Nephron (organoid): ENCODE data around the gene MAML3.

ENCODE experiments used
- H3K27ac Mint-ChIP-seq, 3 experiments: 2 replicates each; pipeline ENCODE4 v1.8.0; 2020; ENCODE audit warnings: mixed read lengths in 3 of 3, mild to moderate bottlenecking in 2 of 3, moderate library complexity in 1 of 3
- H3K27me3 Mint-ChIP-seq: 2 replicates; pipeline ENCODE4 v1.8.0; 2021; ENCODE audit warnings: low read depth, mild to moderate bottlenecking, moderate library complexity, mixed read lengths
- H3K36me3 Mint-ChIP-seq: 2 replicates; pipeline ENCODE4 v1.8.0; 2020; ENCODE audit warnings: low read depth, mixed read lengths
- H3K4me1 Mint-ChIP-seq: 2 replicates; pipeline ENCODE4 v1.8.0; 2020; ENCODE audit warnings: mixed read lengths
- H3K4me3 Mint-ChIP-seq, 3 experiments: 2 replicates each; pipeline ENCODE4 v1.8.0; 2020; ENCODE audit warnings: mild to moderate bottlenecking in 3 of 3, mixed read lengths in 3 of 3, moderate library complexity in 2 of 3
- H3K9me3 Mint-ChIP-seq: 2 replicates; pipeline ENCODE4 v1.8.0; 2020; ENCODE audit warnings: mixed read lengths
- TF ChIP-seq, protein P1 (sequence below), 3 experiments: fragments of 200-600 bp; sonication (generic); IDR thresholded peaks; one replicate each; pipeline ENCODE4 v1.5.0; 2021; ENCODE audit warnings: antibody characterized with exemption in 3 of 3; ENCODE audit not compliant: unreplicated experiment in 3 of 3

MAML3 gene

DNA sequence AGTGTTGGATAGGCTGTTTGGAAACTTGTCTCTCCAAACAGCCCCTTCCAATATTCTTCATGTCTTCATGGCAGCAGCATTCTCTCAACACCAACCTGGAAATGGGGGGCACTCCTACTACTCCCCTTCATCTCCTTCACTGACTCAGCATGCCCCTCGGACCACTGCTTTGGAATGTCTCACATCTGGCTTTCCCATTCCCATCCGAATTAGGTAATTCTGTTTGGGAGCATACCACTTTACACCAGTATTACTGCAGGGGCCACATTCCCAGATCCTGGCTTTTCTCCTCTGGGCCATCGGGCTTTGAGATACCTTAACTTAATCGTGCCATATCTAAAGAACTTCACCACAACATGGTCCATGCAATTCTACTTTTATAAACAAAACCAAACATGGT lies 100.8 kb downstream of the MAML3 start:
- TF ChIP-seq, protein P1, sequence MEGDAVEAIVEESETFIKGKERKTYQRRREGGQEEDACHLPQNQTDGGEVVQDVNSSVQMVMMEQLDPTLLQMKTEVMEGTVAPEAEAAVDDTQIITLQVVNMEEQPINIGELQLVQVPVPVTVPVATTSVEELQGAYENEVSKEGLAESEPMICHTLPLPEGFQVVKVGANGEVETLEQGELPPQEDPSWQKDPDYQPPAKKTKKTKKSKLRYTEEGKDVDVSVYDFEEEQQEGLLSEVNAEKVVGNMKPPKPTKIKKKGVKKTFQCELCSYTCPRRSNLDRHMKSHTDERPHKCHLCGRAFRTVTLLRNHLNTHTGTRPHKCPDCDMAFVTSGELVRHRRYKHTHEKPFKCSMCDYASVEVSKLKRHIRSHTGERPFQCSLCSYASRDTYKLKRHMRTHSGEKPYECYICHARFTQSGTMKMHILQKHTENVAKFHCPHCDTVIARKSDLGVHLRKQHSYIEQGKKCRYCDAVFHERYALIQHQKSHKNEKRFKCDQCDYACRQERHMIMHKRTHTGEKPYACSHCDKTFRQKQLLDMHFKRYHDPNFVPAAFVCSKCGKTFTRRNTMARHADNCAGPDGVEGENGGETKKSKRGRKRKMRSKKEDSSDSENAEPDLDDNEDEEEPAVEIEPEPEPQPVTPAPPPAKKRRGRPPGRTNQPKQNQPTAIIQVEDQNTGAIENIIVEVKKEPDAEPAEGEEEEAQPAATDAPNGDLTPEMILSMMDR (IDR thresholded peaks at IDR 0.05; ENCODE audit: unreplicated experiment in 3 of 3) = no peak
- Mint-ChIP-seq H3K4me1 (peaks cover 67% of the 10 kb centered on the region), H3K27me3 (no peaks in the 10 kb centered on the region), H3K27ac (peak overlapping the region; percentile 16 to 35 (median 26)), H3K9me3 (no peaks in the 10 kb centered on the region), H3K4me3 (no peak overlapping the region), H3K36me3 (no peaks in the 10 kb centered on the region)

DNA sequence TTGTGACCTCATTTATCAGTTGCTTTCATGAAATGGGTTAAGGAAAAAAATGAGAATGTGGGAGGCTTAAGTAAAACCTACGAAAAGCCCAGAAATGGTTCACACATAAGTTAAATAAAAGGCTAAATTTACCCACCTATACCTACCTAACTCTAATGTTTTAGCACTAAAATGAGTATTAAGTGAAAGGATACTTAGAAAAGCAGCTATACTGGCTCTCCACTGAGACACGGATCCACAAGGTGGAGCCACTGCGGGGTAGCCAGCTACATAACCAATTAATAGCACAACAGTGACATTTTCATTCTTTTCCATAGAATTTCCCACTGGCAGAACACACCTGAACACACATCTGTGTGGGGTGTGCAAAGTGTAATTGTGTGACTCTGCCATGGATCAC lies 101.9 kb downstream of the MAML3 start:
- Mint-ChIP-seq H3K9me3 (no peaks in the 10 kb centered on the region), H3K36me3 (no peaks in the 10 kb centered on the region), H3K4me3 (no peak overlapping the region), H3K4me1 (peaks cover 72% of the 10 kb centered on the region), H3K27me3 (no peaks in the 10 kb centered on the region), H3K27ac (peak overlapping the region in 1 of 3 experiments; percentile 65)
- TF ChIP-seq, protein P1 (IDR thresholded peaks at IDR 0.05; ENCODE audit: unreplicated experiment in 3 of 3) = peak; percentile 41 to 55 (median 55)

DNA sequence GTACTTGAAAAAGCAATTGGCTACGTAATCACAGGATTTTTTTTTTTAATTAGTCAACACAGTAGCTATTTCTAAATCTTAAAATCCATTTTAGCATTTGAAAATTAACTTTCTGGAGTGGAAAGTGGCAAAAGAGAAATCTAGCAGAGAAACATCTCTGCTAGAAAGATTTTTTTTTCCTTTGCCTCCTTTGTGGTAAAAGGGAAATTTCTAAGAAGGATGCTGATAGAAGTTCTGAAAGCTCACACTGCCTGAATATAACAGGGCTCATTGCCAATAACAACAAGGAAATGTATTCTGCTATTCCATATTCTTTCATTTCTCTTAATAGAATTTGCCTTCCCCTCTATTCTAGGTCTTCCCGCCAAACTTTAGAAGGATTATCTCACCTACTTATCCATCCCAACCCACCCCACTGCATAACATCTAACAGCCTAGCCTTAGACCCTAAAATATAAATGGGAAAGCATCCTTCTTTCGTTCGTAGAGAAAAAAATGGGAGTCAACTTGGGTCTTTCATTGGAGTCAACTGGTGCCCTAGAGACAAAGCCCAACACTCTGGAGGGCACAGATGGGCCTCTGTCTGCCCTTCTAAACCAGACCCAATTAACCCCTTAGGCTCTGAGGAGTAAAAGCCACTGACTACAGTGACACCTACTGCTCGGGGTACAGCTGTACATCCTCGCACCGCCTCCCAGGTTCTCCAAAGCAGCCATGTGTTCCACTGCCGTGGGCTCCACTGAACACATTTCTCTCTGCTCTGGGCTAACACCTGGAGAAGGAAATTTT lies 103.9 kb downstream of the MAML3 start:
- Mint-ChIP-seq H3K4me3 (peak overlapping the region in 2 of 3 experiments; percentile 34 to 38), H3K36me3 (no peaks in the 10 kb centered on the region), H3K9me3 (no peaks in the 10 kb centered on the region), H3K4me1 (peaks cover 74% of the 10 kb centered on the region), H3K27me3 (no peaks in the 10 kb centered on the region), H3K27ac (peak overlapping the region; percentile 92 to 96 (median 95))
- TF ChIP-seq, protein P1 (IDR thresholded peaks at IDR 0.05; ENCODE audit: unreplicated experiment in 3 of 3) = peak; percentile 23 to 62 (median 35)

DNA sequence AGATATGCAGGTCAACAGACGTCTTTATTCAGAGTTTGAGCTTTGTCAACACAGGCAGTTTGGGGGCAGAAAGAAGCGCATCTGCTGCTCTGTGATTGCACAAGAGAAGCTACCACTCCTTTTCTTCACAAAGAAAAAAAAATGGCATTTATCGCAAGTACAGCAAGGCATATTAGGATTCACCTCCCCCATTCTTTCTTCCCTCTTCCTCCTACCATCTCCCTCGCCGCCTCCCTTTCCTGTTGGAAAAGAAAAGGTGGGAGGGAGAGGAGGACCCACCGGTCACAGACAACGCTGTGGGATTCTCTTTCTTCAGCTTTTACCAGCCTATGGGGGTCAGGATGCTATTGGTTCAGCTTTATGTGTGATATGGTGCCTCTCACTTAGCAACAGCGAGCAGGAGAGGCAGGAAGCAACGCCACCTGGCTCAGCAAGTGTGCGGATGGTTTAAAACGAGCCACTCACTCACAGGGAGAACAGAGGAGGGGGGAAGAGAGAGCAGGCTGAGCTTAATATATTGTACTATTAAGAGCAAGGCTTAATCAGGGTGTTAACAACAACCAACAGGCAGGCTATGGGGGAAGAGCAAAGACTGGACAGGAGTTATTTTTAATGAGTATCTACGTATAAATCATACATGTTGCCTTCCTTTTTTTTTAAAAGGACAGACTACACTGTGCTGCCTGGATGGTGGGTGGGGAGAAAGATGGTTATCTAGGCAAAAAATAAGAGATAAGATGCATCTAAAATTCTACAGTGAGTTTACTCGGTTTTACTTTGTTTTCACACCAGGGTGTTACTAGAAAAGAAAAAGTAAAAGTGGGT lies 104.7 kb downstream of the MAML3 start:
- H3K36me3 Mint-ChIP-seq = no peaks in the 10 kb centered on the region
- H3K4me1 Mint-ChIP-seq = peaks cover 74% of the 10 kb centered on the region
- TF ChIP-seq, protein P1 (IDR thresholded peaks at IDR 0.05; ENCODE audit: unreplicated experiment in 3 of 3) = no peak
- H3K4me3 Mint-ChIP-seq = peak overlapping the region; percentile 75 to 80 (median 79)
- peak overlapping the region; percentile 92 to 96 (median 95) for H3K27ac Mint-ChIP-seq
- no peaks in the 10 kb centered on the region for H3K27me3 Mint-ChIP-seq
- H3K9me3 Mint-ChIP-seq = no peaks in the 10 kb centered on the region

DNA sequence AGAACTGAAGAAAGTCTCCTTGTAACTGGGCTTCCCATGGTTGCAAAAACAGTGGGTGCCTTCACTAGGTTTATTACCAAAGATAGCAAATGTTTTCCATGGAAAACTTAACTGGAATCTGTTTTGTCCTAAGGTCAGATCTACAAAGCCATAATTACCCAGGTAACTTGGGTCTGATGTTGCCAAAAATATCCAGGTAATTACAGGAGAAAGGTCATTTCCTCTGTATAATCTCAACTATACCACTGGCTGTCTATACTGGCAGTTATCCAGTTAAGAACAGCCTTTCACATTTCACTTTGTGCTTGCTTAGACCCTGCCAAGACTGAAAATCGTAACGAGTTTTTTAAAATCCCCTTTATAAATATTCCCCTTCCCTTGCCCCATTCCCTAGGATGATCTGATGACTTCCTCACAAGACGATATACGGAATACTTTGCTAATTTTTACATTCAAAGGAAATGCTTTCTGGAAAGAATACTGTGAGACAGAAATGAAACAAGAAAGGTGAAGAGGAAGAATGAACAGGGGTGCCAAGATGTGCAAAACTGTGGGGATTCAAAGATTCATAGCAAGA lies 105.5 kb downstream of the MAML3 start:
- TF ChIP-seq, protein P1 (IDR thresholded peaks at IDR 0.05; ENCODE audit: unreplicated experiment in 3 of 3) = no peak
- no peaks in the 10 kb centered on the region for H3K36me3 Mint-ChIP-seq
- H3K27ac Mint-ChIP-seq = peak overlapping the region; percentile 92 to 96 (median 95)
- peak overlapping the region; percentile 75 to 80 (median 79) for H3K4me3 Mint-ChIP-seq
- no peaks in the 10 kb centered on the region for H3K9me3 Mint-ChIP-seq
- H3K4me1 Mint-ChIP-seq = peaks cover 78% of the 10 kb centered on the region
- H3K27me3 Mint-ChIP-seq = no peaks in the 10 kb centered on the region
